HL-60 (cell line): ENCODE results near the gene ZNF70.
"Not testable (repeated sequence)": the region's sequence is repeated elsewhere in the genome, so short reads cannot be mapped to it uniquely, and the experiment has no call there.

Experiments
- DNase-seq, 2 experiments: peaks; one replicate each; pipeline ENCODE4 v3.0.0-alpha.2; 2010 to 2020; ENCODE audit warnings: low read depth in 1 of 2, low spot score in 1 of 2
- H3K27ac ChIP-seq: fragments of 250-450 bp; sonication (Bioruptor Pico); replicated peaks from 2 replicates; pipeline ENCODE4 v1.5.1; 2020; ENCODE audit warnings: mild to moderate bottlenecking, moderate library complexity
- H3K27me3 ChIP-seq: fragments of 250-450 bp; sonication (Bioruptor Pico); 2 replicates; pipeline ENCODE4 v1.5.1; 2021; ENCODE audit warnings: mild to moderate bottlenecking, moderate library complexity; ENCODE audit not compliant: insufficient read depth, poor library complexity, severe bottlenecking
- H3K4me3 ChIP-seq: replicated peaks from 2 replicates; pipeline ENCODE4 v1.5.1; 2011; ENCODE audit warnings: mild to moderate bottlenecking, control low read depth, low read length; ENCODE audit not compliant: insufficient read depth
- GABPA ChIP-seq: IDR thresholded peaks from 2 replicates; pipeline ENCODE4 v1.6.1; 2012; ENCODE audit warnings: low read depth
- POLR2AphosphoS5 ChIP-seq: IDR thresholded peaks from 2 replicates; pipeline ENCODE4 v1.6.1; 2012; ENCODE audit warnings: low read depth
- SPI1 ChIP-seq: IDR thresholded peaks from 2 replicates; pipeline ENCODE4 v1.6.1; 2012; ENCODE audit warnings: low read depth, mild to moderate bottlenecking, borderline replicate concordance
- TF ChIP-seq, protein P1 (sequence below): IDR thresholded peaks from one replicate; pipeline ENCODE4 v1.5.1; 2011; ENCODE audit warnings: low read length, control low read depth, inconsistent platforms; ENCODE audit not compliant: insufficient read depth
- TF ChIP-seq, protein P2 (sequence below): IDR thresholded peaks from 2 replicates; pipeline ENCODE4 v1.6.1; 2012; ENCODE audit warnings: low read depth; ENCODE audit not compliant: insufficient replicate concordance

ZNF70 gene

DNA sequence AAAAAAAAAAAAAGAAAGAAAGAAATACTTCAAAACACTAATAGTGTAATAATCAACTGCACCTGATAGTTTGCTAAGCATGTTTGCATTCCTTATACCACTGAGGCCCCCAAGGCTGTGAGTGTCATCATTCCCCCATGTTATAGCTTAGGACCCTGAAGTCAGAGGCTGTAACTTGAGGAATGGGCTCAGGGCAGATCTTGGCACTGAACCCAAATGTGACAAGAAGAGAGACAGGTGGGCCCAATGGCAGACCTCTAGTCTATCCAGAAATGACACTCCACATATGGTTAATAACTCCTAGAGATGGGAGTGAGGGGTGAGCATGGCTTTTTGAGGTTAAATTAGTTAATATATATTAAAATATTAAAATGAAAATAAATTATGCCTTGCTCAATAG is 13.2 kb downstream of the ZNF70 start:
- no peak for DNase-seq
- TF ChIP-seq, protein P1, sequence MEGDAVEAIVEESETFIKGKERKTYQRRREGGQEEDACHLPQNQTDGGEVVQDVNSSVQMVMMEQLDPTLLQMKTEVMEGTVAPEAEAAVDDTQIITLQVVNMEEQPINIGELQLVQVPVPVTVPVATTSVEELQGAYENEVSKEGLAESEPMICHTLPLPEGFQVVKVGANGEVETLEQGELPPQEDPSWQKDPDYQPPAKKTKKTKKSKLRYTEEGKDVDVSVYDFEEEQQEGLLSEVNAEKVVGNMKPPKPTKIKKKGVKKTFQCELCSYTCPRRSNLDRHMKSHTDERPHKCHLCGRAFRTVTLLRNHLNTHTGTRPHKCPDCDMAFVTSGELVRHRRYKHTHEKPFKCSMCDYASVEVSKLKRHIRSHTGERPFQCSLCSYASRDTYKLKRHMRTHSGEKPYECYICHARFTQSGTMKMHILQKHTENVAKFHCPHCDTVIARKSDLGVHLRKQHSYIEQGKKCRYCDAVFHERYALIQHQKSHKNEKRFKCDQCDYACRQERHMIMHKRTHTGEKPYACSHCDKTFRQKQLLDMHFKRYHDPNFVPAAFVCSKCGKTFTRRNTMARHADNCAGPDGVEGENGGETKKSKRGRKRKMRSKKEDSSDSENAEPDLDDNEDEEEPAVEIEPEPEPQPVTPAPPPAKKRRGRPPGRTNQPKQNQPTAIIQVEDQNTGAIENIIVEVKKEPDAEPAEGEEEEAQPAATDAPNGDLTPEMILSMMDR: no peak
- TF ChIP-seq POLR2AphosphoS5 (no peak), GABPA (no peak), SPI1 (no peak)
- TF ChIP-seq, protein P2, sequence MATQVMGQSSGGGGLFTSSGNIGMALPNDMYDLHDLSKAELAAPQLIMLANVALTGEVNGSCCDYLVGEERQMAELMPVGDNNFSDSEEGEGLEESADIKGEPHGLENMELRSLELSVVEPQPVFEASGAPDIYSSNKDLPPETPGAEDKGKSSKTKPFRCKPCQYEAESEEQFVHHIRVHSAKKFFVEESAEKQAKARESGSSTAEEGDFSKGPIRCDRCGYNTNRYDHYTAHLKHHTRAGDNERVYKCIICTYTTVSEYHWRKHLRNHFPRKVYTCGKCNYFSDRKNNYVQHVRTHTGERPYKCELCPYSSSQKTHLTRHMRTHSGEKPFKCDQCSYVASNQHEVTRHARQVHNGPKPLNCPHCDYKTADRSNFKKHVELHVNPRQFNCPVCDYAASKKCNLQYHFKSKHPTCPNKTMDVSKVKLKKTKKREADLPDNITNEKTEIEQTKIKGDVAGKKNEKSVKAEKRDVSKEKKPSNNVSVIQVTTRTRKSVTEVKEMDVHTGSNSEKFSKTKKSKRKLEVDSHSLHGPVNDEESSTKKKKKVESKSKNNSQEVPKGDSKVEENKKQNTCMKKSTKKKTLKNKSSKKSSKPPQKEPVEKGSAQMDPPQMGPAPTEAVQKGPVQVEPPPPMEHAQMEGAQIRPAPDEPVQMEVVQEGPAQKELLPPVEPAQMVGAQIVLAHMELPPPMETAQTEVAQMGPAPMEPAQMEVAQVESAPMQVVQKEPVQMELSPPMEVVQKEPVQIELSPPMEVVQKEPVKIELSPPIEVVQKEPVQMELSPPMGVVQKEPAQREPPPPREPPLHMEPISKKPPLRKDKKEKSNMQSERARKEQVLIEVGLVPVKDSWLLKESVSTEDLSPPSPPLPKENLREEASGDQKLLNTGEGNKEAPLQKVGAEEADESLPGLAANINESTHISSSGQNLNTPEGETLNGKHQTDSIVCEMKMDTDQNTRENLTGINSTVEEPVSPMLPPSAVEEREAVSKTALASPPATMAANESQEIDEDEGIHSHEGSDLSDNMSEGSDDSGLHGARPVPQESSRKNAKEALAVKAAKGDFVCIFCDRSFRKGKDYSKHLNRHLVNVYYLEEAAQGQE: no peak

DNA sequence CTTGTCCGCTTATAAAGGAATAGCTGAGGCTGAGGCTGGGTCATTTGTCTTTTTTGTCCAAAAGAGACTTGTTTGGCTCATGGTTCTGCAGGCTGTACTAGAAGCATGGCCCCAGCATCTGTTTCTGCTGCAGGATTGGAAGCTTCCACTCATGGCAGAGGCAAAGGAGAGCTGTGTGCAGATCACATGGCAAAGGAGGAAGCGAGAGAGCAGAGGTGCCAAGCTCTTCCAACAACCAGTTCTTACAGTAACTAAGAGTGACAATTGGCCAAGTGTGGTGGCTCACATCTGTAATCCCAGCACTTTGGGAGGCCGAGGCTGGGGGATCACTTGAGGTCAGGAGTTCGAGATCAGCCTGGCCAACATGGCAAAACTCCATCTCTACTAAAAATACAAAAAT is 22.8 kb downstream of the ZNF70 start:
- H3K27me3 ChIP-seq, H3K4me3 ChIP-seq, H3K27ac ChIP-seq: not testable (repeated sequence)
- DNase-seq: peak in 1 of 2 experiments; percentile 26

More for the DNA sequence above, 13.2 kb downstream of the ZNF70 start:
- no peaks in the 10 kb centered on the region for H3K27me3 ChIP-seq
- no peak overlapping the region for H3K4me3 ChIP-seq
- H3K27ac ChIP-seq: no peak overlapping the region

DNA sequence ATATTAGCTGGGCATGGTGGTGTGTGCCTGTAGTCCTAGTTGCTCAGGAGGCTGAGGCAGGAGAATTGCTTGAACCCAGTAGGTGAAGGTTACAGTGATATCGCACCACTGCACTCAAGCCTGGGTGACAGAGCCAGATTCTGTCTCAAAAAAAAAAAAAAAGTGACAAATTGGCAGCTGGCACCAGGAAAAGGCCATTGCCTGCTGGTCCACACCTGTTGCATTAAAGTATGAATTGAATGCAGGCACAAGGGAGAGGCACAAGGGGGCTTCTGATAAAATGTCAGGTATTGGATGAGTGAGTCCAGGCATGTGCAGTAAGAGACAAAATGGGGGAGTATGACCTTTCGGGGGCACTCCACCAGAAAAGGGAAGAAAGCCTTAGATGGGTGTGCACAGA is 28.2 kb downstream of the ZNF70 start:
- Histone ChIP-seq H3K27me3 (no peaks in the 10 kb centered on the region), H3K4me3 (no peak overlapping the region), H3K27ac (no peak overlapping the region)
- no peak for DNase-seq
- TF ChIP-seq POLR2AphosphoS5 (no peak), SPI1 (no peak), GABPA (no peak)
- TF ChIP-seq, protein P2: no peak
- TF ChIP-seq, protein P1: no peak

DNA sequence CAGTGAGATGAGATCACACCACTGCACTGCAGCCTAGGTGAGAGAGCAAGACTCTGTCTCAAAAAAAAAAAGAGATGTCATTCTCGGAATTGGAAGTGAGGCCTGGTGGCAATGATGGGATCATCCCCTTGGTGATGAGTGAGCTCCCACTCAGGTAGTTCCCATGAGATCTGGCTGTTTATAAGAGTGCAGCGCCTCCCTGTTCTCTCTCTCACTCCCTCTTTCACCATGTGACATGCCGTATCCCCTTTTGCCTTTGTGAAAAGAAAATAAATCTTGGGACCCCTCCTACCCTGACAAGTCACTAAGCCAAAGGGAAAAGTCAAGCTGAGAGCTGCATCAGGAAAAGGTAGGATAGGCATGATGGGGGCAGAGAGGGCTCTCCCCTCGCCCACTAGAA is 28.8 kb downstream of the ZNF70 start:
- Histone ChIP-seq H3K27me3 (no peaks in the 10 kb centered on the region), H3K27ac (no peak overlapping the region)
- TF ChIP-seq POLR2AphosphoS5 (no peak), SPI1 (no peak), GABPA (no peak)
- TF ChIP-seq, protein P1: no peak
- TF ChIP-seq, protein P2: no peak

More for the DNA sequence above, 28.8 kb downstream of the ZNF70 start:
- DNase-seq: no peak
- H3K4me3 ChIP-seq: no peak overlapping the region
